ENCODE results near the gene CLSTN1. TPM values are rescaled to one million over a fixed set of nuclear protein-coding genes. Genes with fewer than 3 reads are reported as not detected.

CLSTN1 gene
- total and polyA plus RNA-seq, 2 of the 13 experiments (the other 11 are each of a cell fraction or from before 2014, with no cell fraction given): 19.7 to 29.8 TPM

DNA sequence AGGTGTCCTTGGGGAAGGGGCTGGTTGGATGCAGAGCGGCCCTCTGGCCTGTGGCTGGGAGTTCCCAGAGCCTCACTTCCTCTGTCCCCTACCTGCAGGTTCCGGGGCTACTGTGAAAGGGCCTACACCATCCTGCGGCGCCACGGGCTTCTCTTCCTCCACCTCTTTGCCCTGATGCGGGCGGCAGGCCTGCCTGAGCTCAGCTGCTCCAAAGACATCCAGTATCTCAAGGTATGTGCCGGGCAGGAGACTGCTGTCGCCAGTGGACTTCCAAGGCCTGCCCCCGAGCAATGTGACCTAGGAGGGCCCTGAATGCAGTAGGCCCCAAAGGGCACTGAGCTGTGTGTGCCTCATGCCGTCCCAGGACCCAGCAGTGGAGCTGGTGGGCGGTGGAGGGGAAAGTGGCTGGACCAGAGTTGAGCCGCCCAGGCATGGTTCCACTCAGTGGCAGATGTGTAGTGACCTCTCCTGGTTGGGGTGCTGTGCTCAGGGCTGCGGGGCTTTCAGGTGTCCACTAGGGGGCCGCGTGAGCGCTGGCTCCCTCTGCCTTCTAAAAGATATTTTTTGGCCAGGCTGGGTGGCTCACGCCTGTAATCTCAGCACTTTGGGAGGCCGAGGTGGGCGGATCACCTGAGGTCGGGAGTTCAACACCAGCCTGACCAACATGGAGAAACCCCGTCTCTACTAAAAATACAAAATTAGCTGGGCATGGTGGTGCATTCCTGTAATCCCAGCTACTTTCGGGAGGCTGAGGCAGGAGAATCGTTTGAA, 98.9 kb downstream of the CLSTN1 start (continued):
- TF ChIP-seq, protein P1, sequence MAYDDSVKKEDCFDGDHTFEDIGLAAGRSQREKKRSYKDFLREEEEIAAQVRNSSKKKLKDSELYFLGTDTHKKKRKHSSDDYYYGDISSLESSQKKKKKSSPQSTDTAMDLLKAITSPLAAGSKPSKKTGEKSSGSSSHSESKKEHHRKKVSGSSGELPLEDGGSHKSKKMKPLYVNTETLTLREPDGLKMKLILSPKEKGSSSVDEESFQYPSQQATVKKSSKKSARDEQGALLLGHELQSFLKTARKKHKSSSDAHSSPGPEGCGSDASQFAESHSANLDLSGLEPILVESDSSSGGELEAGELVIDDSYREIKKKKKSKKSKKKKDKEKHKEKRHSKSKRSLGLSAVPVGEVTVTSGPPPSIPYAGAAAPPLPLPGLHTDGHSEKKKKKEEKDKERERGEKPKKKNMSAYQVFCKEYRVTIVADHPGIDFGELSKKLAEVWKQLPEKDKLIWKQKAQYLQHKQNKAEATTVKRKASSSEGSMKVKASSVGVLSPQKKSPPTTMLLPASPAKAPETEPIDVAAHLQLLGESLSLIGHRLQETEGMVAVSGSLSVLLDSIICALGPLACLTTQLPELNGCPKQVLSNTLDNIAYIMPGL (CRISPR knock-in tag; IDR thresholded peaks at IDR 0.05; ENCODE audit: borderline replicate concordance in 1 of 2, low read depth in 1 of 2): peak in 1 of 2 experiments; percentile 64; a peak in 2 of 4 replicates
- TF ChIP-seq, protein P2, sequence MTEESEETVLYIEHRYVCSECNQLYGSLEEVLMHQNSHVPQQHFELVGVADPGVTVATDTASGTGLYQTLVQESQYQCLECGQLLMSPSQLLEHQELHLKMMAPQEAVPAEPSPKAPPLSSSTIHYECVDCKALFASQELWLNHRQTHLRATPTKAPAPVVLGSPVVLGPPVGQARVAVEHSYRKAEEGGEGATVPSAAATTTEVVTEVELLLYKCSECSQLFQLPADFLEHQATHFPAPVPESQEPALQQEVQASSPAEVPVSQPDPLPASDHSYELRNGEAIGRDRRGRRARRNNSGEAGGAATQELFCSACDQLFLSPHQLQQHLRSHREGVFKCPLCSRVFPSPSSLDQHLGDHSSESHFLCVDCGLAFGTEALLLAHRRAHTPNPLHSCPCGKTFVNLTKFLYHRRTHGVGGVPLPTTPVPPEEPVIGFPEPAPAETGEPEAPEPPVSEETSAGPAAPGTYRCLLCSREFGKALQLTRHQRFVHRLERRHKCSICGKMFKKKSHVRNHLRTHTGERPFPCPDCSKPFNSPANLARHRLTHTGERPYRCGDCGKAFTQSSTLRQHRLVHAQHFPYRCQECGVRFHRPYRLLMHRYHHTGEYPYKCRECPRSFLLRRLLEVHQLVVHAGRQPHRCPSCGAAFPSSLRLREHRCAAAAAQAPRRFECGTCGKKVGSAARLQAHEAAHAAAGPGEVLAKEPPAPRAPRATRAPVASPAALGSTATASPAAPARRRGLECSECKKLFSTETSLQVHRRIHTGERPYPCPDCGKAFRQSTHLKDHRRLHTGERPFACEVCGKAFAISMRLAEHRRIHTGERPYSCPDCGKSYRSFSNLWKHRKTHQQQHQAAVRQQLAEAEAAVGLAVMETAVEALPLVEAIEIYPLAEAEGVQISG (CRISPR knock-in tag; IDR thresholded peaks at IDR 0.05): no peak
- TF ChIP-seq ZBTB3 (CRISPR knock-in tag; IDR thresholded peaks at IDR 0.05; ENCODE audit: borderline replicate concordance, low read depth): no peak
- TF ChIP-seq BORCS8-MEF2B (CRISPR knock-in tag; IDR thresholded peaks at IDR 0.05): 0 out of 2 replicates have a peak, but pooled peaks have one; percentile 31
- no peak for TF ChIP-seq ZNF749 (CRISPR knock-in tag; IDR thresholded peaks at IDR 0.05; ENCODE audit: borderline replicate concordance)
- TF ChIP-seq, protein P3, sequence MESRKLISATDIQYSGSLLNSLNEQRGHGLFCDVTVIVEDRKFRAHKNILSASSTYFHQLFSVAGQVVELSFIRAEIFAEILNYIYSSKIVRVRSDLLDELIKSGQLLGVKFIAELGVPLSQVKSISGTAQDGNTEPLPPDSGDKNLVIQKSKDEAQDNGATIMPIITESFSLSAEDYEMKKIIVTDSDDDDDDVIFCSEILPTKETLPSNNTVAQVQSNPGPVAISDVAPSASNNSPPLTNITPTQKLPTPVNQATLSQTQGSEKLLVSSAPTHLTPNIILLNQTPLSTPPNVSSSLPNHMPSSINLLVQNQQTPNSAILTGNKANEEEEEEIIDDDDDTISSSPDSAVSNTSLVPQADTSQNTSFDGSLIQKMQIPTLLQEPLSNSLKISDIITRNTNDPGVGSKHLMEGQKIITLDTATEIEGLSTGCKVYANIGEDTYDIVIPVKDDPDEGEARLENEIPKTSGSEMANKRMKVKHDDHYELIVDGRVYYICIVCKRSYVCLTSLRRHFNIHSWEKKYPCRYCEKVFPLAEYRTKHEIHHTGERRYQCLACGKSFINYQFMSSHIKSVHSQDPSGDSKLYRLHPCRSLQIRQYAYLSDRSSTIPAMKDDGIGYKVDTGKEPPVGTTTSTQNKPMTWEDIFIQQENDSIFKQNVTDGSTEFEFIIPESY (CRISPR knock-in tag; IDR thresholded peaks at IDR 0.05): peak; percentile 73
- TF ChIP-seq, protein P4, sequence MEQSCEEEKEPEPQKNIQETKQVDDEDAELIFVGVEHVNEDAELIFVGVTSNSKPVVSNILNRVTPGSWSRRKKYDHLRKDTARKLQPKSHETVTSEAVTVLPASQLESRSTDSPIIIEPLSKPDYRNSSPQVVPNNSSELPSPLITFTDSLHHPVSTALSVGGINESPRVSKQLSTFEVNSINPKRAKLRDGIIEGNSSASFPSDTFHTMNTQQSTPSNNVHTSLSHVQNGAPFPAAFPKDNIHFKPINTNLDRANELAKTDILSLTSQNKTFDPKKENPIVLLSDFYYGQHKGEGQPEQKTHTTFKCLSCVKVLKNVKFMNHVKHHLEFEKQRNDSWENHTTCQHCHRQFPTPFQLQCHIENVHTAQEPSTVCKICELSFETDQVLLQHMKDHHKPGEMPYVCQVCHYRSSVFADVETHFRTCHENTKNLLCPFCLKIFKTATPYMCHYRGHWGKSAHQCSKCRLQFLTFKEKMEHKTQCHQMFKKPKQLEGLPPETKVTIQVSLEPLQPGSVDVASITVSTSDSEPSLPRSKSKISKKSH (CRISPR knock-in tag; IDR thresholded peaks at IDR 0.05; ENCODE audit: borderline replicate concordance): no peak
- TF ChIP-seq STAG1 (CRISPR knock-in tag; IDR thresholded peaks at IDR 0.05): peak; percentile 72
- TF ChIP-seq SALL1 (CRISPR knock-in tag; IDR thresholded peaks at IDR 0.05): 0 out of 2 replicates have a peak, but pooled peaks have one; percentile 10
- no peak for TF ChIP-seq SNRNP70 (IDR thresholded peaks at IDR 0.05; ENCODE audit: low read depth, low read length)
- peak; percentile 43 for TF ChIP-seq AGO2 (optimal IDR thresholded peaks at IDR 0.05; ENCODE audit: low read depth, low read length)
- TF ChIP-seq ZBTB38 (CRISPR knock-in tag; IDR thresholded peaks at IDR 0.05): peak; percentile 74; the same call in 1 of the 2 replicates
- TF ChIP-seq RARG (CRISPR knock-in tag; IDR thresholded peaks at IDR 0.05; ENCODE audit: low read depth): no peak
- TF ChIP-seq CAMTA2 (CRISPR knock-in tag; IDR thresholded peaks at IDR 0.05; ENCODE audit: borderline replicate concordance): no peak
- peak; percentile 40; the same call in 1 of the 2 replicates for TF ChIP-seq ERF (CRISPR knock-in tag; IDR thresholded peaks at IDR 0.05)
- no peak for TF ChIP-seq ZNF773 (CRISPR knock-in tag; IDR thresholded peaks at IDR 0.05; ENCODE audit: borderline replicate concordance)
- TF ChIP-seq, protein P5, sequence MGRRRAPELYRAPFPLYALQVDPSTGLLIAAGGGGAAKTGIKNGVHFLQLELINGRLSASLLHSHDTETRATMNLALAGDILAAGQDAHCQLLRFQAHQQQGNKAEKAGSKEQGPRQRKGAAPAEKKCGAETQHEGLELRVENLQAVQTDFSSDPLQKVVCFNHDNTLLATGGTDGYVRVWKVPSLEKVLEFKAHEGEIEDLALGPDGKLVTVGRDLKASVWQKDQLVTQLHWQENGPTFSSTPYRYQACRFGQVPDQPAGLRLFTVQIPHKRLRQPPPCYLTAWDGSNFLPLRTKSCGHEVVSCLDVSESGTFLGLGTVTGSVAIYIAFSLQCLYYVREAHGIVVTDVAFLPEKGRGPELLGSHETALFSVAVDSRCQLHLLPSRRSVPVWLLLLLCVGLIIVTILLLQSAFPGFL (CRISPR knock-in tag; IDR thresholded peaks at IDR 0.05): no peak
- no peak for TF ChIP-seq POLR2AphosphoS5 (IDR thresholded peaks at IDR 0.05; ENCODE audit: low read depth, low read length)
- TF ChIP-seq ZNF83 (CRISPR knock-in tag; IDR thresholded peaks at IDR 0.05; ENCODE audit: borderline replicate concordance): no peak

Measured in HepG2 (cell line).